ENCODE measurements around the gene FKBP8.

GRCh38 chr19:18494267-18494607 is 49.1 kb downstream of the FKBP8 start:
- no peak for TF ChIP-seq CTCF (IDR thresholded peaks at IDR 0.05)
- no peak for TF ChIP-seq POLR2AphosphoS5 (IDR thresholded peaks at IDR 0.05)
